ENCODE data around the gene MSANTD7. TPM values are rescaled to one million over a fixed set of nuclear protein-coding genes. Genes with fewer than 3 reads are reported as not detected.

Gene MSANTD7
- polyA plus RNA-seq, 3 donors: 16.0 to 16.9 (median 16.2) TPM

GRCh38 chr10:14879124-14879927 is 41.2 kb downstream of the MSANTD7 start:
- peak; percentile 18 to 36 (median 27) for DNase-seq (ENCODE audit: low read depth in 3 of 3, low spot score in 2 of 3)

- peak in 1 of 3 donors; percentile 23 for DNase-seq (ENCODE audit: low read depth in 3 of 3, low spot score in 2 of 3)
Observed at GRCh38 chr10:14879928-14880193, 41.8 kb downstream of the MSANTD7 start.

- no peak for DNase-seq (ENCODE audit: low read depth in 3 of 3, low spot score in 2 of 3)
Observed at GRCh38 chr10:14880229-14880628, 42.1 kb downstream of the MSANTD7 start.

GRCh38 chr10:14884082-14884481 is 46.0 kb downstream of the MSANTD7 start:
- DNase-seq (ENCODE audit: low read depth in 3 of 3, low spot score in 2 of 3): no peak

Other genes starting within 250 kb of the MSANTD7 start
- 100 to 1,000 TPM; 108 to 120 (median 112) TPM for gene FAM107B, start 63.4 kb upstream of the MSANTD7 start, polyA plus RNA-seq (ENCODE audit: insufficient read length in 3 of 3)
- gene CDNF, start 269 bp upstream of the MSANTD7 start, polyA plus RNA-seq (ENCODE audit: insufficient read length in 3 of 3): 1 to 10 TPM; 2.6 to 2.8 (median 2.7) TPM
- gene HSPA14, start within 50 bp of the MSANTD7 start, polyA plus RNA-seq (ENCODE audit: insufficient read length in 3 of 3): 10 to 100 TPM; 19.4 to 22.2 (median 20.2) TPM
- gene SUV39H2, start 40.6 kb downstream of the MSANTD7 start, polyA plus RNA-seq (ENCODE audit: insufficient read length in 3 of 3): 10 to 100 TPM; 21.0 to 23.1 (median 22.9) TPM
- 10 to 100 TPM; 13.5 to 14.6 (median 14.3) TPM for gene DCLRE1C, start 115.8 kb downstream of the MSANTD7 start, polyA plus RNA-seq (ENCODE audit: insufficient read length in 3 of 3)
- gene MEIG1, start 121.1 kb downstream of the MSANTD7 start, polyA plus RNA-seq (ENCODE audit: insufficient read length in 3 of 3): 1 to 10 TPM; 1.1 to 1.4 (median 1.3) TPM
- under 1 TPM; 0.50 to 0.83 (median 0.80) TPM for gene OLAH, start 205.6 kb downstream of the MSANTD7 start, polyA plus RNA-seq (ENCODE audit: insufficient read length in 3 of 3)